ENCODE measurements around the gene GON4L. TPM values are rescaled to one million over a fixed set of nuclear protein-coding genes. Genes with fewer than 3 reads are reported as not detected.
"Not testable (repeated sequence)": the region's sequence is repeated elsewhere in the genome, so short reads cannot be mapped to it uniquely, and the experiment has no call there.

Gene GON4L
- total and polyA plus RNA-seq, 8 donors = 9.3 to 68.7 (median 39.0) TPM

- no peak for TF ChIP-seq CTCF (IDR thresholded peaks at IDR 0.05)
- TF ChIP-seq POLR2A (IDR thresholded peaks at IDR 0.05) = no peak
- no peak for TF ChIP-seq POLR2AphosphoS5 (IDR thresholded peaks at IDR 0.05)
- no peak for TF ChIP-seq EP300 (IDR thresholded peaks at IDR 0.05)
- no peak overlapping the region for H3K27ac ChIP-seq
- intact Hi-C loops (cut with DNase I; ENCODE audit: low total_unique reads) = no loop called here
- H3K4me3 ChIP-seq = no peak overlapping the region
- no peaks in the 10 kb centered on the region for H3K4me1 ChIP-seq
- WGBS, 5 donors = 85 to 95% (median 92%) methylated on average over 1 of the region's 1 CpG
- no peak for DNase-seq
- no peaks in the 10 kb centered on the region for H3K9me3 ChIP-seq
- no peaks in the 10 kb centered on the region for H3K27me3 ChIP-seq
- peaks cover 19 to 91% (median 89%) of the 10 kb centered on the region in 4 donors for H3K36me3 ChIP-seq
Measured at GRCh38 chr1:155812878-155813277, 44.1 kb downstream of the GON4L start.

- Histone ChIP-seq H3K27me3 (no peaks in the 10 kb centered on the region), H3K4me3 (no peak overlapping the region), H3K4me1 (no peaks in the 10 kb centered on the region), H3K9me3 (no peaks in the 10 kb centered on the region), H3K36me3 (peaks cover 13 to 88% (median 83%) of the 10 kb centered on the region in 4 donors), H3K27ac (no peak overlapping the region)
- DNase-seq = no peak
- no peak for TF ChIP-seq EP300 (IDR thresholded peaks at IDR 0.05)
- no peak for TF ChIP-seq POLR2AphosphoS5 (IDR thresholded peaks at IDR 0.05)
- no peak for TF ChIP-seq CTCF (IDR thresholded peaks at IDR 0.05)
- no peak for TF ChIP-seq POLR2A (IDR thresholded peaks at IDR 0.05)
- intact Hi-C loops (cut with DNase I; ENCODE audit: low total_unique reads) = no loop called here
- WGBS, 5 donors = 61 to 86% (median 75%) methylated on average over 1 of the region's 1 CpG
Measured at GRCh38 chr1:155809088-155809487, 47.9 kb downstream of the GON4L start.

- no peak overlapping the region for H3K27ac ChIP-seq
- TF ChIP-seq CTCF (IDR thresholded peaks at IDR 0.05) = no peak
- no peak for TF ChIP-seq POLR2AphosphoS5 (IDR thresholded peaks at IDR 0.05)
- TF ChIP-seq POLR2A (IDR thresholded peaks at IDR 0.05) = no peak
- no peak for TF ChIP-seq EP300 (IDR thresholded peaks at IDR 0.05)
- no peaks in the 10 kb centered on the region for H3K27me3 ChIP-seq
- H3K4me1 ChIP-seq = no peaks in the 10 kb centered on the region
- no peak overlapping the region for H3K4me3 ChIP-seq
- H3K9me3 ChIP-seq = no peaks in the 10 kb centered on the region
- no peak for DNase-seq
- intact Hi-C loops (cut with DNase I; ENCODE audit: low total_unique reads) = no loop called here
- H3K36me3 ChIP-seq = peaks cover 18 to 92% (median 86%) of the 10 kb centered on the region in 4 donors
Measured at GRCh38 chr1:155801149-155801548, 55.9 kb downstream of the GON4L start.

GRCh38 chr1:155795618-155796017 is 61.4 kb downstream of the GON4L start:
- H3K4me3 ChIP-seq; intact Hi-C loops (cut with DNase I; ENCODE audit: low total_unique reads); H3K9me3 ChIP-seq; H3K27me3 ChIP-seq; H3K4me1 ChIP-seq; DNase-seq: not testable (repeated sequence)
- WGBS, 5 donors = 73 to 98% (median 88%) methylated on average over 4 of the region's 4 CpGs
- Histone ChIP-seq H3K36me3 (peaks cover 31 to 94% (median 87%) of the 10 kb centered on the region in 4 donors), H3K27ac (peak overlapping the region in 1 of 5 donors; percentile 7)

- H3K4me1 ChIP-seq = no peaks in the 10 kb centered on the region
- H3K27me3 ChIP-seq = no peaks in the 10 kb centered on the region
- DNase-seq = no peak
- H3K4me3 ChIP-seq = no peak overlapping the region
- intact Hi-C loops (cut with DNase I; ENCODE audit: low total_unique reads) = no loop called here
- 60 to 82% (median 70%) methylated on average over 4 of the region's 4 CpGs for WGBS, 5 donors
- H3K27ac ChIP-seq = peak overlapping the region in 3 of 5 donors; percentile 7
- H3K9me3 ChIP-seq = no peaks in the 10 kb centered on the region
- H3K36me3 ChIP-seq = peaks cover 26 to 94% (median 87%) of the 10 kb centered on the region in 4 donors
- no peak for TF ChIP-seq CTCF (IDR thresholded peaks at IDR 0.05)
- TF ChIP-seq POLR2AphosphoS5 (IDR thresholded peaks at IDR 0.05) = no peak
- TF ChIP-seq EP300 (IDR thresholded peaks at IDR 0.05) = no peak
- TF ChIP-seq POLR2A (IDR thresholded peaks at IDR 0.05) = no peak
Measured at GRCh38 chr1:155794605-155795245, 62.3 kb downstream of the GON4L start.
